H1 (cell line): ENCODE measurements around the gene SENP3. TPM values are rescaled to one million over a fixed set of nuclear protein-coding genes. Genes with fewer than 3 reads are reported as not detected.

Source experiments
- CTCF ChIA-PET: fragments of 300-600 bp; sonication (Branson Sonifier 250); formaldehyde crosslinking; loops from one replicate; lab custom pipeline; 2021; ENCODE audit not compliant: partially characterized antibody; lab: Charles Lee
- POLR2A ChIA-PET: fragments of 300-600 bp; sonication (Branson Sonifier 250); formaldehyde crosslinking; loops from one replicate; lab custom pipeline; 2021; ENCODE audit warnings: inconsistent platforms; ENCODE audit not compliant: partially characterized antibody; lab: Charles Lee
- DNase-seq, 2 experiments: peaks; one replicate each; pipeline versions ENCODE4 v3.0.0 to v3.0.0-alpha.2; 2010 to 2022; ENCODE audit warnings: low spot score in 2 of 2, low read depth in 1 of 2, mixed read lengths in 1 of 2
- FAIRE-seq: peaks from 2 replicates; lab custom pipeline; 2011; peaks lifted over from hg19 to GRCh38; lab: Jason Lieb, UNC
- H2AFZ ChIP-seq: 2 replicates; pipeline ENCODE4 v1.8.1; 2012; ENCODE audit warnings: low read length, inconsistent platforms
- H2AK5ac ChIP-seq: 2 replicates; pipeline ENCODE4 v1.6.1; 2013; ENCODE audit warnings: low read depth, low read length
- H2BK120ac ChIP-seq: replicated peaks from 2 replicates; pipeline ENCODE3; 2013; ENCODE audit warnings: low read depth, low read length, inconsistent platforms
- H2BK12ac ChIP-seq: 2 replicates; pipeline ENCODE4 v1.6.1; 2013; ENCODE audit warnings: low read depth, low read length
- H2BK15ac ChIP-seq: 2 replicates; pipeline ENCODE4 v1.6.1; 2013; ENCODE audit warnings: low read length
- H2BK20ac ChIP-seq: 2 replicates; pipeline ENCODE4 v1.6.1; 2013; ENCODE audit warnings: low read length
- H2BK5ac ChIP-seq: 2 replicates; pipeline ENCODE4 v1.6.1; 2013; ENCODE audit warnings: low read depth, low read length
- H3K14ac ChIP-seq: 2 replicates; pipeline ENCODE4 v1.6.1; 2013; ENCODE audit warnings: inconsistent platforms; ENCODE audit not compliant: insufficient read length
- H3K18ac ChIP-seq: 2 replicates; pipeline ENCODE4 v1.6.1; 2013; ENCODE audit warnings: low read length; ENCODE audit errors: extremely low read depth
- H3K23ac ChIP-seq: 2 replicates; pipeline ENCODE4 v1.6.1; 2013; ENCODE audit warnings: inconsistent platforms; ENCODE audit not compliant: insufficient read length
- H3K23me2 ChIP-seq: 2 replicates; pipeline ENCODE4 v1.6.1; 2013; ENCODE audit warnings: low read depth, low read length
- H3K27ac ChIP-seq: 2 replicates; pipeline ENCODE4 v1.6.1; 2011; ENCODE audit warnings: low read depth, low read length, inconsistent platforms
- H3K27me3 ChIP-seq, 4 experiments: replicated peaks in 1 of 4; 1 replicate in 1 of 4; 2 replicates in 3 of 4; pipeline versions ENCODE4 v1.6.1 to v1.8.1; 2011 to 2013; ENCODE audit warnings: low read length in 3 of 4, mild to moderate bottlenecking in 3 of 4, inconsistent platforms in 2 of 4, mixed read lengths in 2 of 4, moderate library complexity in 1 of 4; ENCODE audit not compliant: control insufficient read depth in 3 of 4, insufficient read depth in 3 of 4; ENCODE audit errors: extremely low read depth in 1 of 4
- H3K36me3 ChIP-seq, 4 experiments: 2 replicates each; pipeline versions ENCODE4 v1.6.1 to v1.8.1; 2011 to 2013; ENCODE audit warnings: mild to moderate bottlenecking in 4 of 4, low read length in 3 of 4, moderate library complexity in 2 of 4, control low read depth in 1 of 4, inconsistent platforms in 1 of 4; ENCODE audit not compliant: insufficient read depth in 4 of 4, control insufficient read depth in 2 of 4
- H3K4ac ChIP-seq: replicated peaks from 2 replicates; pipeline ENCODE3; 2013; ENCODE audit warnings: low read length, low read depth, mixed read lengths, inconsistent platforms; ENCODE audit not compliant: insufficient read length
- H3K4me1 ChIP-seq, 4 experiments: replicated peaks in 1 of 4; 1 replicate in 1 of 4; 2 replicates in 3 of 4; pipeline versions ENCODE4 v1.6.1 to v1.8.1; 2011 to 2013; ENCODE audit warnings: low read length in 3 of 4, inconsistent platforms in 2 of 4, mixed read lengths in 1 of 4; ENCODE audit not compliant: insufficient read depth in 4 of 4, control insufficient read depth in 3 of 4
- H3K4me2 ChIP-seq, 2 experiments: 2 replicates each; pipeline versions ENCODE4 v1.6.1 to v1.8.1; 2011 to 2013; ENCODE audit warnings: low read depth in 2 of 2, low read length in 2 of 2, control low read depth in 1 of 2, inconsistent platforms in 1 of 2, mild to moderate bottlenecking in 1 of 2; ENCODE audit not compliant: insufficient read depth in 1 of 2
- H3K4me3 ChIP-seq, 4 experiments: fragments of 200-600, 300-600 bp in 1 of 4; sonication (generic), shearing (Covaris generic), sonication (Bioruptor Twin) in 1 of 4; 2 replicates each; pipeline versions ENCODE4 v1.5.1 to v1.8.1; 2011 to 2016; ENCODE audit warnings: low read length in 4 of 4, low read depth in 3 of 4, control low read depth in 2 of 4, inconsistent platforms in 2 of 4, mild to moderate bottlenecking in 2 of 4, mixed read lengths in 1 of 4, moderate library complexity in 1 of 4; ENCODE audit not compliant: insufficient read depth in 2 of 4; ENCODE audit errors: extremely low read depth in 1 of 4
- H3K56ac ChIP-seq: replicated peaks from 2 replicates; pipeline ENCODE3; 2013; ENCODE audit warnings: low read depth, mild to moderate bottlenecking, mixed read lengths, low read length, inconsistent platforms; ENCODE audit not compliant: insufficient read length
- H3K79me1 ChIP-seq: 2 replicates; pipeline ENCODE4 v1.6.1; 2013; ENCODE audit warnings: low read depth, low read length, control low read depth
- H3K79me2 ChIP-seq, 2 experiments: 2 replicates each; pipeline versions ENCODE4 v1.6.1 to v1.8.1; 2012 to 2013; ENCODE audit warnings: low read length in 2 of 2, mild to moderate bottlenecking in 2 of 2, inconsistent platforms in 1 of 2; ENCODE audit not compliant: insufficient read depth in 2 of 2, control insufficient read depth in 1 of 2
- H3K9ac ChIP-seq, 4 experiments: replicated peaks in 1 of 4; 1 replicate in 1 of 4; 2 replicates in 3 of 4; pipeline versions ENCODE4 v1.6.1 to v1.8.1; 2011 to 2013; ENCODE audit warnings: low read depth in 3 of 4, low read length in 3 of 4, control low read depth in 2 of 4, mild to moderate bottlenecking in 2 of 4, moderate library complexity in 2 of 4, inconsistent platforms in 1 of 4; ENCODE audit errors: extremely low read depth in 1 of 4
- H3K9me3 ChIP-seq, 2 experiments: 2 replicates each; pipeline versions ENCODE4 v1.6.1 to v1.8.1; 2012 to 2013; ENCODE audit warnings: mild to moderate bottlenecking in 2 of 2, moderate library complexity in 2 of 2, control low read depth in 1 of 2, inconsistent platforms in 1 of 2, low read depth in 1 of 2, low read length in 1 of 2, mixed read lengths in 1 of 2; ENCODE audit not compliant: insufficient read depth in 2 of 2
- H4K20me1 ChIP-seq, 2 experiments: replicated peaks in 1 of 2; 2 replicates each; pipeline versions ENCODE3 to v1.8.1; 2011 to 2013; ENCODE audit warnings: inconsistent platforms in 2 of 2, low read length in 2 of 2, mild to moderate bottlenecking in 1 of 2; ENCODE audit not compliant: insufficient read depth in 2 of 2, control insufficient read depth in 1 of 2
- H4K5ac ChIP-seq: 2 replicates; pipeline ENCODE4 v1.6.1; 2013; ENCODE audit warnings: low read length, low read depth, mixed read lengths, inconsistent platforms; ENCODE audit not compliant: insufficient read length
- H4K8ac ChIP-seq: 2 replicates; pipeline ENCODE4 v1.8.0; 2013; ENCODE audit warnings: mild to moderate bottlenecking, moderate library complexity, low read length, inconsistent platforms; ENCODE audit not compliant: insufficient read depth; ENCODE audit errors: extremely low read depth
- H4K91ac ChIP-seq: replicated peaks from 2 replicates; pipeline ENCODE3; 2013; ENCODE audit warnings: low read length, mixed read lengths, inconsistent platforms; ENCODE audit not compliant: insufficient read length
- EZH2 ChIP-seq: fragments of 200-600 bp; sonication (generic); IDR thresholded peaks from 2 replicates; pipeline ENCODE4 v1.7.1; 2012; ENCODE audit warnings: low read depth, mild to moderate bottlenecking, moderate library complexity, low read length, inconsistent platforms; ENCODE audit not compliant: severe bottlenecking
- POU5F1 ChIP-seq: IDR thresholded peaks from 2 replicates; pipeline ENCODE4 v1.6.1; 2011; ENCODE audit warnings: low read depth, mild to moderate bottlenecking, low read length, moderate library complexity
- RFX5 ChIP-seq: IDR thresholded peaks from 2 replicates; pipeline ENCODE4 v1.6.1; 2011; ENCODE audit warnings: low read depth, low read length, improper control_type of control experiment, borderline replicate concordance
- RXRA ChIP-seq: IDR thresholded peaks from 2 replicates; pipeline ENCODE4 v1.6.1; 2011; ENCODE audit warnings: low read depth, mild to moderate bottlenecking, low read length, moderate library complexity; ENCODE audit not compliant: insufficient read depth
- SIRT6 ChIP-seq: IDR thresholded peaks from one replicate; pipeline ENCODE4 v1.7.1; 2012; ENCODE audit warnings: low read length, inconsistent platforms
- SP1 ChIP-seq: IDR thresholded peaks from 2 replicates; pipeline ENCODE4 v1.6.1; 2011; ENCODE audit warnings: low read depth, low read length
- SRF ChIP-seq: IDR thresholded peaks from 2 replicates; pipeline ENCODE4 v1.6.1; 2011; ENCODE audit warnings: mild to moderate bottlenecking, low read depth, low read length, moderate library complexity
- TAF1 ChIP-seq: IDR thresholded peaks from 2 replicates; pipeline ENCODE4 v1.6.1; 2011; ENCODE audit warnings: mild to moderate bottlenecking, low read depth, low read length
- TAF7 ChIP-seq: optimal IDR thresholded peaks from 2 replicates; pipeline ENCODE3; 2011; ENCODE audit warnings: low read depth, mild to moderate bottlenecking, inconsistent platforms, low read length, moderate library complexity, borderline replicate concordance
- WGBS, 2 experiments: shearing (Covaris generic) in 1 of 2; methylation state at CpG; one replicate each; pipeline versions ENCODE4 v1.1.6 to v1.1.7; 2013 to 2015; ENCODE audit warnings: low lambda C conversion rate in 2 of 2, mixed read lengths in 2 of 2, inconsistent platforms in 1 of 2, low coverage in 1 of 2, missing lambda C conversion rate in 1 of 2; ENCODE audit not compliant: insufficient replicate concordance in 2 of 2, insufficient coverage in 1 of 2, insufficient read length in 1 of 2; ENCODE audit errors: extremely low coverage in 1 of 2, missing lambda C conversion rate in 1 of 2; 5-methylcytosine and 5-hydroxymethylcytosine counted together
- polyA plus RNA-seq, 7 experiments: library from polyadenylated mRNA; depleted of rRNA in 3 of 7; stranded (reverse) in 5 of 7; unstranded in 2 of 7; fragments of >200 nt in 5 of 7; fragments of 200-250 nt in 2 of 7; gene quantifications; 1 replicate in 5 of 7; 2 replicates in 1 of 7; 4 replicates in 1 of 7; pipeline versions ENCODE4 v1.2.1 to v1.2.3, GENCODE V29; 2011 to 2013; ENCODE audit warnings: missing spikeins in 2 of 7, mixed read lengths in 2 of 7
- total RNA-seq: library from RNA; stranded (reverse); fragmentation: NEBNext Ultra II Directional; extraction: Animal tissue kit (Norgen Biotek cat#: 25700); gene quantifications from 2 replicates; pipeline ENCODE4 v1.2.1, GENCODE V29; 2021
- TF ChIP-seq, protein P1 (sequence below), 3 experiments: IDR thresholded peaks; 1 replicate in 2 of 3; 2 replicates in 1 of 3; pipeline versions ENCODE4 v1.5.1 to v1.6.1; 2011; ENCODE audit warnings: low read length in 3 of 3, mild to moderate bottlenecking in 3 of 3, inconsistent platforms in 2 of 3, low read depth in 1 of 3, moderate library complexity in 1 of 3; ENCODE audit not compliant: insufficient read depth in 1 of 3; ENCODE audit errors: control extremely low read depth in 1 of 3
- TF ChIP-seq, protein P2 (sequence below): IDR thresholded peaks from 2 replicates; pipeline ENCODE4 v1.6.1; 2012; ENCODE audit warnings: inconsistent platforms

The SENP3 gene
- total and polyA plus RNA-seq, 2 of the 8 experiments (the other 6 are each of a cell fraction or from before 2014, with no cell fraction given): 86.2 to 129 TPM

DNA sequence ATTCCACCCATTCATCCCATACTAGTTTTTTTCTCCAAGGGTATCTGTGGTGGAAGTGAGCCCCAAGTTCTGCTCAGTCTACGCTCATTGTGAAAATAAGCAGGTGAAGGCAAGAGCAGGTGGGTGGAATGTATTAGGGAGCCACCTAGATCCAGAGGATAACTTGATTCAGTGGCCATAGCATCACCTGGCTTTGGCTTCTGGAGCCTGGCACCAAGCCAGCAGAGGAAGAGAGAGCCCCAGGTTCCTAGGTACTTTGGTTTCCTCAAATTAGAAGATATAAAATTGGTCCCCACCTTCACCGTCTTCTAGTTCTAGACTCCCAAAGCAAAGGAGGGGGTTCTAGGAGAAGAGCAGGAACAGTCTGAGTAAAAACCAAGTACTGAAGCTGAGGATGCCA lies 48.9 kb downstream of the SENP3 start:
- no peaks in the 10 kb centered on the region for H3K27me3 ChIP-seq
- H3K36me3 ChIP-seq: peaks cover 0 to 19% (median 2%) of the 10 kb centered on the region in 4 experiments; a peak in 5 of 8 replicates
- peaks cover 4 to 49% of the 10 kb centered on the region in 2 experiments; a peak in 3 of 4 replicates for H3K79me2 ChIP-seq
- no peak overlapping the region for H2AK5ac ChIP-seq
- H2BK5ac ChIP-seq: no peak overlapping the region
- CTCF ChIA-PET: interaction anchor here (0.5 to 1.3 kb wide), 5 partner anchors 8 to 77 kb away, joined by 3 to 4 read pairs (median 3); partner anchors contain the start of genes SAT2, TP53 and WRAP53
- H4K8ac ChIP-seq: no peak overlapping the region
- no peak overlapping the region for H3K9ac ChIP-seq
- no peak overlapping the region for H2BK120ac ChIP-seq
- H3K4me3 ChIP-seq: no peak overlapping the region
- FAIRE-seq: no peak
- no peak overlapping the region for H3K56ac ChIP-seq
- H2BK15ac ChIP-seq: no peak overlapping the region
- no peak overlapping the region for H3K4ac ChIP-seq
- POLR2A ChIA-PET: interaction anchor here (1.3 to 79.4 kb wide), 4 partner anchors 16 to 56 kb away, joined by 3 to 2272 read pairs (median 6); partner anchors contain the start of genes ATP1B2, CD68, TP53 and WRAP53
- H2BK20ac ChIP-seq: no peak overlapping the region
- no peak overlapping the region for H2AFZ ChIP-seq
- peaks cover 0 to 14% of the 10 kb centered on the region in 2 experiments for H4K20me1 ChIP-seq
- WGBS, 2 experiments: 95% methylated on average over 2 of the region's 2 CpGs; no CpG with 5 or more reads in 1 of the 2 experiments
- peaks cover 20% of the 10 kb centered on the region for H3K79me1 ChIP-seq
- no peak overlapping the region for H3K27ac ChIP-seq
- peaks cover 0 to 5% (median 1%) of the 10 kb centered on the region in 4 experiments; a peak in 4 of 7 replicates for H3K4me1 ChIP-seq
- H3K14ac ChIP-seq: no peak overlapping the region
- H3K9me3 ChIP-seq: no peaks in the 10 kb centered on the region
- H4K91ac ChIP-seq: no peak overlapping the region
- DNase-seq: no peak
- H3K23me2 ChIP-seq: peaks cover 6% of the 10 kb centered on the region
- no peak overlapping the region for H3K4me2 ChIP-seq
- H3K18ac ChIP-seq: no peak overlapping the region
- H2BK12ac ChIP-seq: no peak overlapping the region
- no peak overlapping the region for H3K23ac ChIP-seq
- no peak overlapping the region for H4K5ac ChIP-seq
- TF ChIP-seq TAF7 (no peak), TAF1 (no peak), SP1 (no peak), POU5F1 (no peak), RFX5 (no peak), SRF (no peak), SIRT6 (no peak), EZH2 (no peak), RXRA (no peak)
- TF ChIP-seq, protein P1, sequence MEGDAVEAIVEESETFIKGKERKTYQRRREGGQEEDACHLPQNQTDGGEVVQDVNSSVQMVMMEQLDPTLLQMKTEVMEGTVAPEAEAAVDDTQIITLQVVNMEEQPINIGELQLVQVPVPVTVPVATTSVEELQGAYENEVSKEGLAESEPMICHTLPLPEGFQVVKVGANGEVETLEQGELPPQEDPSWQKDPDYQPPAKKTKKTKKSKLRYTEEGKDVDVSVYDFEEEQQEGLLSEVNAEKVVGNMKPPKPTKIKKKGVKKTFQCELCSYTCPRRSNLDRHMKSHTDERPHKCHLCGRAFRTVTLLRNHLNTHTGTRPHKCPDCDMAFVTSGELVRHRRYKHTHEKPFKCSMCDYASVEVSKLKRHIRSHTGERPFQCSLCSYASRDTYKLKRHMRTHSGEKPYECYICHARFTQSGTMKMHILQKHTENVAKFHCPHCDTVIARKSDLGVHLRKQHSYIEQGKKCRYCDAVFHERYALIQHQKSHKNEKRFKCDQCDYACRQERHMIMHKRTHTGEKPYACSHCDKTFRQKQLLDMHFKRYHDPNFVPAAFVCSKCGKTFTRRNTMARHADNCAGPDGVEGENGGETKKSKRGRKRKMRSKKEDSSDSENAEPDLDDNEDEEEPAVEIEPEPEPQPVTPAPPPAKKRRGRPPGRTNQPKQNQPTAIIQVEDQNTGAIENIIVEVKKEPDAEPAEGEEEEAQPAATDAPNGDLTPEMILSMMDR (IDR thresholded peaks at IDR 0.05; ENCODE audit: control extremely low read depth in 1 of 3, insufficient read depth in 1 of 3, low read depth in 1 of 3, low read length in 3 of 3): no peak
- TF ChIP-seq, protein P2, sequence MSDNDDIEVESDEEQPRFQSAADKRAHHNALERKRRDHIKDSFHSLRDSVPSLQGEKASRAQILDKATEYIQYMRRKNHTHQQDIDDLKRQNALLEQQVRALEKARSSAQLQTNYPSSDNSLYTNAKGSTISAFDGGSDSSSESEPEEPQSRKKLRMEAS: no peak
